BJ (cell line): Measurements from ENCODE around the gene BAD. TPM values are rescaled to one million over a fixed set of nuclear protein-coding genes. Genes with fewer than 3 reads are reported as not detected.
A peak's percentile ranks its signal among the peaks of the same experiment; 100 is the strongest.

Experiments used
- CTCF ChIA-PET: fragments of 350-600 bp; formaldehyde crosslinking; extraction: SDS; loops from one replicate; lab custom pipeline; 2021; ENCODE audit warnings: antibody characterized with exemption, inconsistent platforms; lab: Yijun Ruan, JAX
- POLR2A ChIA-PET: fragments of 300-600 bp; sonication (Branson Sonifier 250); formaldehyde crosslinking; extraction: SDS; loops from one replicate; lab custom pipeline; 2021; ENCODE audit warnings: antibody characterized with exemption; lab: Charles Lee
- DNase-seq: peaks from one replicate; pipeline ENCODE4 v3.0.0-alpha.2; 2011; ENCODE audit warnings: low read depth
- H3K27me3 ChIP-seq: 2 replicates; pipeline ENCODE4 v1.6.0; 2011; ENCODE audit warnings: low read length; ENCODE audit not compliant: control insufficient read depth, insufficient read depth
- H3K36me3 ChIP-seq: 2 replicates; pipeline ENCODE4 v1.5.1; 2011; ENCODE audit warnings: low read length; ENCODE audit not compliant: control insufficient read depth, insufficient read depth
- H3K4me3 ChIP-seq: 2 replicates; pipeline ENCODE4 v1.5.1; 2011; ENCODE audit warnings: low read depth, mild to moderate bottlenecking, control low read depth, low read length
- CTCF ChIP-seq: IDR thresholded peaks from 2 replicates; pipeline ENCODE4 v1.5.1; 2011; ENCODE audit warnings: low read depth, mild to moderate bottlenecking, control low read depth, inconsistent platforms, low read length, moderate library complexity; ENCODE audit not compliant: insufficient read depth
- polyA plus RNA-seq: library from polyadenylated mRNA; depleted of rRNA; stranded (reverse); fragments of >200 nt; gene quantifications from 2 replicates; pipeline ENCODE4 v1.2.3, GENCODE V29; 2011

Gene BAD
- polyA plus RNA-seq, 1 experiment: 85.3 TPM

GRCh38 chr11:64249563-64250414 lies 34.7 kb downstream of the BAD start:
- Histone ChIP-seq H3K36me3 (no peaks in the 10 kb centered on the region; the same call in 1 of the 2 replicates), H3K4me3 (no peak overlapping the region), H3K27me3 (no peaks in the 10 kb centered on the region)
- ChIA-PET CTCF (interaction anchor here (1.2 to 8.2 kb wide), 13 partner anchors 8 to 102 kb away, joined by 3 to 92 read pairs (median 15); partner anchors contain the start of genes CATSPERZ, ESRRA, FERMT3 and PRDX5), POLR2A (no interaction called here)
- no peak for TF ChIP-seq CTCF
- no peak for DNase-seq

- CTCF ChIA-PET: interaction anchor here (1.2 to 8.2 kb wide), 4 partner anchors 9 to 54 kb away, joined by 3 to 92 read pairs (median 23); partner anchors contain the start of genes CATSPERZ and ESRRA
- H3K36me3 ChIP-seq: peaks cover 2% of the 10 kb centered on the region
- POLR2A ChIA-PET: no interaction called here
- H3K4me3 ChIP-seq: no peak overlapping the region
- H3K27me3 ChIP-seq: no peaks in the 10 kb centered on the region
- DNase-seq: no peak
- no peak for TF ChIP-seq CTCF
These were observed 35.4 kb downstream of the BAD start for GRCh38 chr11:64249038-64249437.

GRCh38 chr11:64248578-64248977 lies 35.9 kb downstream of the BAD start:
- POLR2A ChIA-PET: no interaction called here
- no peaks in the 10 kb centered on the region for H3K27me3 ChIP-seq
- CTCF ChIA-PET: interaction anchor here (1.2 to 8.2 kb wide), 3 partner anchors 9 to 54 kb away, joined by 3 to 92 read pairs (median 5); partner anchors contain the start of genes CATSPERZ and ESRRA
- H3K36me3 ChIP-seq: peaks cover 5% of the 10 kb centered on the region
- no peak overlapping the region for H3K4me3 ChIP-seq
- no peak for TF ChIP-seq CTCF
- no peak for DNase-seq

GRCh38 chr11:64247729-64248531 lies 36.5 kb downstream of the BAD start:
- ChIA-PET CTCF (interaction anchor here (0.6 to 8.2 kb wide), 7 partner anchors 10 to 412 kb away, joined by 3 to 92 read pairs (median 4); partner anchors contain the start of genes CATSPERZ and ESRRA), POLR2A (no interaction called here)
- no peak for TF ChIP-seq CTCF
- Histone ChIP-seq H3K36me3 (peaks cover 11% of the 10 kb centered on the region), H3K4me3 (peak overlapping the region; percentile 94), H3K27me3 (no peaks in the 10 kb centered on the region)
- DNase-seq: no peak
